Inflammatory macrophage (primary cell): ENCODE data around the gene RBBP8.
"Not testable (repeated sequence)": the region's sequence is repeated elsewhere in the genome, so short reads cannot be mapped to it uniquely, and the experiment has no call there.

Source experiments
- DNase-seq, 2 donors: peaks; one replicate each; pipeline ENCODE4 v3.0.0-alpha.2; 2020 to 2022

RBBP8 gene

DNA sequence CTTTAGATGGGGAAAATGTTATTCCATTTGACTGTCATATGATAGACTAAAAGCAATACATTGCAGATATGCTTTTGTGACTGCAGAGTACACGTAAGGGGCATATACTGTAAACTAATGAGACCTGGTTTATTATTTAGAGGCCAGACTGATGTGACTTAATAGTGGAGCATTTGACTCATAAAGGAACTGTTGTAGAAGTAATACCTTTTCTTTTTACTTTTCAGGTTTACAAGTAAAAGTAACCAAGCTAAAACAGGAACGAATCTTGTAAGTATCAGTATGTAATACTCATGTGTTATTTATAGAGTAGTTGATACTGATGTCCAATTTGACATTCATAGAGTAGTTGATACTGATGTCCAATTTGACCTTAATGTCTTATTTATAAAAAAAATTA, 13.1 kb downstream of the RBBP8 start:
- no peak for DNase-seq

DNA sequence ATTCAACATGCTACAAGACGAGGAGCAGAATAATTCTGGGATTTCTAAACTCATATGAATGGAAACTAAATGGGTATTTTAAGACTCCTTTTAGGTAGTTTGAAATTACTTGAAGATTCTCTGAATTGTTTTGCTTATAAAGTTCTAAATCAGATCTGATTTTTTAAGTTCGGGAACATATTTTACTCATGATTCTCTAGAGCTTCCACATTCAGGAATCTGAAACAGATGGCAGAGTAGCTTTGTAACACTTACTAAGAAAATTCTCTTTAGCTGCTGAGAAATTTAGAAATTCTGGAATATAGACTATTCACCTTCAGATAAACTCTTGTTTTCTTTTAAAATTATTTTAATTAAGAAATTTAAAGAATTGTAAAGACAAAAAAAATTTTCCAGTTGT, 13.7 kb downstream of the RBBP8 start:
- DNase-seq: no peak

- DNase-seq: no peak
These were observed 18.7 kb downstream of the RBBP8 start for GRCh38 chr18:22951823-22952222.

GRCh38 chr18:22952525-22952924, 19.4 kb downstream of the RBBP8 start:
- peak in 1 of 2 donors; percentile 8 for DNase-seq

DNA sequence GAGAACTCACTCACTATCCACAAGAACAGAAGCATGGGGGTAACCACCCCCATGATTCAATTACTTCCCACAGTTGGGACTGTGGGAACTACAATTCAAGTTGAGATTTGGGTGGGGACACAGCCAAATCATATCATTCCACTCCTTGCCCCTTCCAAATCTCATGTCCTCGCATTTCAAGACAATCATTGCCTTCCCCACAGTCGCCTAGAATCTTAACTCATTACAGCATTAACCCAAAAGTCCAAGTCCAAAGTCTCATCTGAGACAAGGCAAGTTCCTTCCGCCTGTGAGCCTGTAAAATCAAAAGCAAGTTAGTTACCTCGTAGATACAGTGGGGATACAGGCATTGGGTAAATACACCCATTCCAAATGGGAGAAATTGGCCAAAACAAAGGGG, 20.9 kb downstream of the RBBP8 start:
- DNase-seq: not testable (repeated sequence)

GRCh38 chr18:22956226-22956625, 23.1 kb downstream of the RBBP8 start:
- DNase-seq: no peak

GRCh38 chr18:22961156-22961555, 28.0 kb downstream of the RBBP8 start:
- no peak for DNase-seq

GRCh38 chr18:22962004-22962403, 28.9 kb downstream of the RBBP8 start:
- no peak for DNase-seq

GRCh38 chr18:22964116-22964515, 31.0 kb downstream of the RBBP8 start:
- DNase-seq: no peak

DNA sequence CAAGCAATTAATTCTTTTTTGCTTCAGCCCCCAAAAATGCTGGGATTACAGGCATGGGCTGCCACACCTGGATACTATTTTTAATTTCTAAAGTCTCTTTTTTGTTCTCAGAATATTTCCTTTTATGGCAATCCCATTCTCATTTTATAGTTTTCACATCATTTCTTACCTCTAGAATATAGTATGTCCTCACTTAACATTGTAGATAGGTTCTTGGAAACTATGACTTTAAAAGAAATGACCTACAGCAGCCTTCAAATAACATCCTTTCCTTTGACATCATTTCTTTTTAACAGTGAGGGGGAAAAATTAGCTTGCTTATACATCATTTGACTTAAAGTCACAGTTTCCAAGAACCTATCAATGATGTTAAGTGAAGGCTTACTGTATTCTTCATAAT, 31.6 kb downstream of the RBBP8 start:
- no peak for DNase-seq

DNA sequence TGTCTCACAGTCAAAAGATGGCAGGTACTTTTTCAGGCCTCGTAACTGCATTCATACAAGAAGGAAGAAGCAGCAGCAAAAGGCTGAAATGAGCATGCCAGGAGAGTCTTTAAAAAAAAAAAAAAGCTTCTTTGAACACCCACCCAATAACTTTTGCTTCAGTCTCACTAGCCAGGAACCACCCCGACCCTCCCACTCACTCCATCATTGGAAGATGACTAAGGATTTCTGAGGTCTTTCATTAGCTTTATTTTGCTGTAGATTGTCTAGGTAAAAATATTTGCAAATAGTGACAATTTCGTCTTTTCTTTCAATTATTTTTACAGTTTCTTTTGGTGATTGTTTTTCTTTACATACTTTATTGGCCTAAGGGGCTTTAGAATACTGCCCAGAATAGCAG, 37.9 kb downstream of the RBBP8 start:
- peak; percentile 40 to 53 for DNase-seq

DNA sequence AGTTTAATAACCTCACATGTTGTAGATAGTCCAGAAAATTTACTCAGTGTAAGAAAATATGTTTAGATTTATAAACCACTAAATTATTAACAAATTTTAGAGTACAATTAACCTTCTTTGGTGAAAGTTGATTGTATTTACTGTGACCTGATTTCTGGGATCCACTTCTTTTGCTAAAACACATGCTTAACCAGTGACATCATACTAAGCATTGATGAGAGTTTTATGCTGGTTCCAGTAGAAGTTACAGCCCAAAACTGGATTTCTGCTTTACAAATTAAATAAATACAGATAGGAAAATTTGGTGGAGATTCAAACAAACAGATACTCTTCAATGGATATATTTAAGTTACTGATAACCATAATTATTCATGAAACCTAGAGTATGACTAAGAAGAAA, 40.9 kb downstream of the RBBP8 start:
- DNase-seq: no peak

- no peak for DNase-seq
These were observed 41.6 kb downstream of the RBBP8 start for GRCh38 chr18:22974707-22975106.

GRCh38 chr18:22975508-22975907, 42.4 kb downstream of the RBBP8 start:
- peak; percentile 2 to 60 for DNase-seq

- no peak for DNase-seq
These were observed 44.9 kb downstream of the RBBP8 start for GRCh38 chr18:22977847-22978701.

- DNase-seq: no peak
These were observed 47.3 kb downstream of the RBBP8 start for GRCh38 chr18:22980394-22980793.

GRCh38 chr18:22981274-22982133, 48.4 kb downstream of the RBBP8 start:
- DNase-seq: no peak

- peak; percentile 2 to 51 for DNase-seq
These were observed 50.0 kb downstream of the RBBP8 start for GRCh38 chr18:22983175-22983574.

- no peak for DNase-seq
These were observed 52.1 kb downstream of the RBBP8 start for GRCh38 chr18:22985250-22985649.

- no peak for DNase-seq
These were observed 54.5 kb downstream of the RBBP8 start for GRCh38 chr18:22987547-22988189.

DNA sequence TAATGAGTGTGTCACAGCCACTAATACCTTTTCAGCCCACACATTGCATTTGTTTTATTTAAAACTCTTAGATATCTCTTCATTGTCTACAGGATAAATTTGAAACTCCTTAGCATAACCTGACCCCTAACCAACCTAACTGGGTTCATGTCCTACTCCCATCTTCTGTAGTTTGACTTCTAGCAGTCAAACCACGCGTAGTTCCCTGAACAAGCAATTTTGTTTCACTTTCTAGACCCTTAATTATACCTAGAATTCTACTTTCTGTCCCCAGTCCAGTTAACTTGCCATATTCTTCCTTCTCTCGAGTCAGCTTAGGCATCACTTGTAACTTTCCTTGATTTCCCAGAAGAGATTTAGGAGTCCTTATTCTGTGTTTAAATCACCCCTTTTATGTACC, 55.1 kb downstream of the RBBP8 start:
- DNase-seq: no peak

DNA sequence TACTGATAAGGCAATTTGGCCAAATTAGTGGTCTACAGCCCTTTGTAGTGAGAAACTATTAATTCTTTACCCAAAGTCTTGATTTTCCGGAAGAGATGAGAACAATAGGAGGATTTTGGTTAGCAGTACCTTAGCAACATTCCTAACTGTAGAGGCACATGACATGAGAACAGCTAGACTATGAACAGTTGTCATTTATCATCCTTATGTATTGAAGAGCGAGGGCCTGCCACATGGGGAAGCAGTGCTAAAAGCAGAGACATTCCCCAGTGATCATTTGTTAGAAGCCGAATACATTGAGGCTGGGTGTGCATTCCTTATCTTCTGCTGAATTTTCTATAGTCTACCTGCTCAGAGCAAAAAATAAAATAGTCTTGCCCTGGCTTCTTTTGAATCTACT, 65.2 kb downstream of the RBBP8 start:
- DNase-seq: no peak

DNA sequence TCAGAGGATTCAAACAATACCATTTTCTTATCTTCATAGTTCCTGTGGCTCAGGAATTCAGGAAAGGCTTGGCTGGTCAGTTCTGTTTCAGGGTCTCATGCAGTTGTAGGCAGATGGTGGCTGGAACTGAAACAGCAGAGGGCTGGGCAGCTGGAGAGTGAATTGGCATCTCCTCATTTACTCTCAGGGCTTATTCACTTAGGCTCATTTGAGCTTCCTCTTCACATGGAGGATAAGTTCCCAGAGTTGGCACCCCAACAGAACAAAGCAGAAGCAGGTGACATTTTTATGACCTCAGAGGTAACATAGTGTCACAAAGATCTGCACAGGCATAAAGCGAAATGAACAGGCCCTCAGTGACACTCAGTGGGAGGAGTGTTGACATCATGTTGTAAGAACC, 66.1 kb downstream of the RBBP8 start:
- no peak for DNase-seq
